Measurements from ENCODE around the gene DCHS1.
"Not testable (repeated sequence)": the region's sequence is repeated elsewhere in the genome, so short reads cannot be mapped to it uniquely, and the experiment has no call there.

DNA sequence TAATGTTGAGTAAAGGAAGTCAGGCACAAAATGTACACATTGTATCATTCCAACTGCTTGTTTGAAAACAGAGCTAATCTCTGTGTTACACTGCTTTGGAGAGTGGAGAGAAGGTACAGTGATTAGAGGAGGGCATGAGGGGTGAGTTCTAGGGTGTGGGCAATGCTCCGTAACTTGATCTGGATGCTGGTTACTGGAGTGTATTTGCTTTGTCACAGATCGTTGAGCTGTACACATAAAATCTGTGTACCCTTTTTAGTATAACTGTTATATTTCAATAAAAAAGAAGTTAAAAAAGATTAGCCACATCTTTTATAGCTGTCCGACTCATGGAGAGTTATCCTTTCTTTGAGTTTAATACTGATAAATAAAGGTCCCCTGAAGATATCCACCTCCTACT is 46.3 kb upstream of the DCHS1 start:
- TF ChIP-seq, protein P1, sequence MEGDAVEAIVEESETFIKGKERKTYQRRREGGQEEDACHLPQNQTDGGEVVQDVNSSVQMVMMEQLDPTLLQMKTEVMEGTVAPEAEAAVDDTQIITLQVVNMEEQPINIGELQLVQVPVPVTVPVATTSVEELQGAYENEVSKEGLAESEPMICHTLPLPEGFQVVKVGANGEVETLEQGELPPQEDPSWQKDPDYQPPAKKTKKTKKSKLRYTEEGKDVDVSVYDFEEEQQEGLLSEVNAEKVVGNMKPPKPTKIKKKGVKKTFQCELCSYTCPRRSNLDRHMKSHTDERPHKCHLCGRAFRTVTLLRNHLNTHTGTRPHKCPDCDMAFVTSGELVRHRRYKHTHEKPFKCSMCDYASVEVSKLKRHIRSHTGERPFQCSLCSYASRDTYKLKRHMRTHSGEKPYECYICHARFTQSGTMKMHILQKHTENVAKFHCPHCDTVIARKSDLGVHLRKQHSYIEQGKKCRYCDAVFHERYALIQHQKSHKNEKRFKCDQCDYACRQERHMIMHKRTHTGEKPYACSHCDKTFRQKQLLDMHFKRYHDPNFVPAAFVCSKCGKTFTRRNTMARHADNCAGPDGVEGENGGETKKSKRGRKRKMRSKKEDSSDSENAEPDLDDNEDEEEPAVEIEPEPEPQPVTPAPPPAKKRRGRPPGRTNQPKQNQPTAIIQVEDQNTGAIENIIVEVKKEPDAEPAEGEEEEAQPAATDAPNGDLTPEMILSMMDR (IDR thresholded peaks at IDR 0.05): not testable (repeated sequence)
- TF ChIP-seq POLR2A, POLR2AphosphoS5 (IDR thresholded peaks at IDR 0.05): not testable (repeated sequence)
